Activated naive CD4-positive, alpha-beta T cell treated with anti-CD3 and anti-CD28 coated beads, Interleukin-2, amount 50 U/mL, for 72 hours (primary cell): Measurements from ENCODE around the gene ATP6V0D1. TPM values are rescaled to one million over a fixed set of nuclear protein-coding genes. Genes with fewer than 3 reads are reported as not detected.

Source experiments
- ATAC-seq, 2 donors: fragments of 150-1000 bp; cut with Tn5 transposase; 2 replicates each; pipeline ENCODE4 v1.10.0; 2021; ENCODE audit warnings: mild to moderate bottlenecking in 2 of 2, moderate library complexity in 2 of 2
- DNase-seq, 2 donors: peaks; one replicate each; pipeline ENCODE4 v3.0.0; 2021 to 2022; ENCODE audit warnings: low spot score in 2 of 2
- H3K27ac Mint-ChIP-seq, 2 donors: one replicate each; pipeline ENCODE4 v1.8.0; 2022; ENCODE audit warnings: mild to moderate bottlenecking in 2 of 2, mixed read lengths in 2 of 2
- H3K36me3 Mint-ChIP-seq, 2 donors: one replicate each; pipeline ENCODE4 v1.8.0; 2022; ENCODE audit warnings: mixed read lengths in 2 of 2
- H3K9me3 Mint-ChIP-seq, 2 donors: one replicate each; pipeline ENCODE4 v1.8.0; 2022; ENCODE audit warnings: mixed read lengths in 2 of 2
- total RNA-seq, 2 donors: library from RNA; stranded (reverse); gene quantifications; one replicate each; pipeline ENCODE4 v1.2.3, GENCODE V29; 2022

The ATP6V0D1 gene
- 10 to 100 TPM; 20.4 to 22.5 TPM for total RNA-seq

- peak; percentile 99 to 100 for DNase-seq
- H3K27ac Mint-ChIP-seq = peak within 1 kb of the TSS; percentile 94 to 99
- no peaks in the 10 kb centered on the region for H3K9me3 Mint-ChIP-seq
- peaks cover 14 to 18% of the 10 kb centered on the region in 2 donors for H3K36me3 Mint-ChIP-seq
- peak; percentile 87 to 96 for ATAC-seq
These were observed at the start of gene ATP6V0D1 for GRCh38 chr16:67480833-67481560. Gene ATP6V0D1, minus strand, starts transcription at chr16:67481157. Its CDS starts 71 bp downstream, at chr16:67481086.

- DNase-seq = no peak
- ATAC-seq = peak; percentile 3 to 46
- Mint-ChIP-seq H3K9me3 (no peaks in the 10 kb centered on the region), H3K27ac (peak overlapping the region in 1 of 2 donors; percentile 90), H3K36me3 (no peaks in the 10 kb centered on the region)
These were observed 49.3 kb upstream of the ATP6V0D1 start for GRCh38 chr16:67530013-67530939.

GRCh38 chr16:67529582-67530012, 48.6 kb upstream of the ATP6V0D1 start:
- DNase-seq = no peak
- H3K27ac Mint-ChIP-seq = peak overlapping the region in 1 of 2 donors; percentile 90
- ATAC-seq = no peak
- H3K9me3 Mint-ChIP-seq = no peaks in the 10 kb centered on the region
- H3K36me3 Mint-ChIP-seq = no peaks in the 10 kb centered on the region

- Mint-ChIP-seq H3K27ac (peak overlapping the region in 1 of 2 donors; percentile 38), H3K9me3 (no peaks in the 10 kb centered on the region), H3K36me3 (no peaks in the 10 kb centered on the region)
- ATAC-seq (peak; percentile 56 to 62), DNase-seq (no peak)
These were observed 48.1 kb upstream of the ATP6V0D1 start for GRCh38 chr16:67528870-67529581.

GRCh38 chr16:67528222-67528869, 47.4 kb upstream of the ATP6V0D1 start, which contains the start of gene RIPOR1:
Gene RIPOR1, plus strand, starts transcription at chr16:67528829. Its CDS starts 9,618 bp downstream, at chr16:67538447.
- Mint-ChIP-seq H3K9me3 (no peaks in the 10 kb centered on the region), H3K36me3 (no peaks in the 10 kb centered on the region), H3K27ac (peak within 1 kb of the TSS in 1 of 2 donors; percentile 90)
- peak in 1 of 2 donors; percentile 84 for ATAC-seq
- DNase-seq = peak in 1 of 2 donors; percentile 60

DNA sequence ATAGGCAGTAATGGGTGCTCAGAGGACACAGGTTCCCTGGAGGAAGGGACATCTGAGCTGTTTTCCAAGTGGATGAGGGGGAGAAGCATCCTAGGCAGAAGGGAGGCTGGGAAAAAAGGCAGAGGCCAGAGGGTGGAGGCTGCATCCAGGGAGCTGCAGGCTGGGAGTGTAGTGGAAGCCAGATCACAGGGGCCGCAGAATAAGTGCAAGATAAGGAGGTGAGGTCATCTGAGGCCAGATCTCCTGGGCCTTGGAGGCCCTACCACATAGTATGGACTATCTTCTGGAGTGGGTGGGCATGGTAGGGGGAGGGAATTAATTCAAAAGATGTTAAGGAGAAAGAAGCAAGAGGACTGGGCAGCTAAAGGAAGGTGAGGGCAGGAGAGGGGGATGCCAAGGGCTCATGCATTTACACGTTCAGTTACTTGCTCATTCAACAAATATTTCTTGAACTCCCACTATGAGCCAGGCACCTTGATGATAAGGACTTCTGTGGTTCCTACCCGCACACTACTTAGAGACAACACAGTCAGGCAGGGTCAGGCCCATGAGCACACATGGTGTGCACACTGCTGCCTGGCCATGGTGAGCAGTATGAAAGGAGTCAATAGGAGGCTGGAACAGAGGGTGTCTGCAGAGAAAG, 45.3 kb upstream of the ATP6V0D1 start:
- no peak for DNase-seq
- no peak for ATAC-seq
- Mint-ChIP-seq H3K27ac (no peak overlapping the region), H3K9me3 (no peaks in the 10 kb centered on the region), H3K36me3 (no peaks in the 10 kb centered on the region)

DNA sequence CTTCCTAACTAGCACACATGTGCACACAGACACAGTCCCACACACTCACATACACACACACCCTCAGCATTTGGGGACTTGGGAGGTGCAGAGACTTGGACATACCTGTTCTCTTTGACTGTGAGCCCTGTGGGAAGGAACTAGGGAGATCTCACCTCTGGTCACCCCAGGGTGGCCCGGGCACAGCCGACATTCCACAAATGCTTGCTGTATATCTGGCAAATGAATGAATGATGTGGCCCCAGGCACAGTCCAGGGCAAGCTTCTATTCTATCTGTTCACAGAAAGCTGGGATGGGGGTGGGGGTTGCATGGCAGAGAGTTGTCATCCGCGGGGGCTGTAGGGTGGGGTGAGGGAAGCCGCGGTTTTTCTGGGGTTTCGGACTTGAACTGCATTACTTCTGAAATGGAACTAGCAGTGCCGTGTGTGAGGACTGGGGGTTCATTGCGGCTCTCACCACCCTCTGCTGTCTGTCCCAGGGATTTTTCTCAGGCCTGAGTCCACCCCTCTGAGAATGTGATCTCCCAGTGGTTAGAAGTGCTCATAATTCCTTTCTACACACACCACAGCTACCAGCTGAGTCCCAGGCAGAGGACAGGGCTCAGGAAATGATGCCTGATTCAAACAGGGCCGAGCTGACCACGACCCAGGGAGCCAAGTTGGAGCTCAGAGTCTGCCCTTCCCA, 44.4 kb upstream of the ATP6V0D1 start:
- Mint-ChIP-seq H3K27ac (peak overlapping the region in 1 of 2 donors; percentile 10), H3K9me3 (no peaks in the 10 kb centered on the region), H3K36me3 (no peaks in the 10 kb centered on the region)
- ATAC-seq (no peak), DNase-seq (no peak)

DNA sequence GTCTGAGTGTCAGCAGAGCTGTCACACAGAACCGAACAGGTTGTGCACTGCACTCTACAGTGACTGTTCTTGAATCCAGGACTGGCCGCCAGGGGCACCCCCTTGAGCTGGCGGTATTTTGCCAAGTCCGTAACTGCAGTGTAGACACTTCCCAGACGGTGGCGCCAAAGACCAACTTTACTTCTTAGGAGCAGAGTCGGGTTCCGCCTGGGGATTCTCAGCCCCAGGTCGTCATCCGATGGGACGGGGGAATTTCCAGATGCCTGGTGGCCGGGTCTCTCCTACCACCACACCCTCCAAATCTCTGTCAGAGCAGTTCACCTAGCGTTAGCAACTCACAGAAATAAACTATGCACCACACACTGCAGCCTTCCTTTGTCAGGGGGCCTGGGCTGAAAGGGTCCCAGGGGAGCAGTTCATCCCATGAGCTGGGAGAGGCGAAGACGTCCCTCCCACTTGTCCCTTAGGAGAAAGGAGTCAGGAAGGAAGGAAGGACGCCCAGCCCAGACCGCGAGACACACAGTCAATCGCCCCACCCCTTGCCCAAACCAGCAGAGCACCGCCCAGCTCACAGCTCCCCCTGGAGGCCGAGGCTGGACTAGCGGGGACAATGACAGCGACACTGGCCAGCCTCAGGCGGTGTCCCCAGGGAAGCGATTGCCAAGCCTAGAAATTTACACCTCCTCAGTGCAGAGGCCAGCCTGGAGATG, 40.3 kb upstream of the ATP6V0D1 start:
- ATAC-seq = peak; percentile 89 to 90
- DNase-seq = peak; percentile 96 to 99
- Mint-ChIP-seq H3K27ac (peak overlapping the region; percentile 94 to 97), H3K9me3 (no peaks in the 10 kb centered on the region), H3K36me3 (no peaks in the 10 kb centered on the region)

GRCh38 chr16:67519242-67519641, 38.3 kb upstream of the ATP6V0D1 start:
- ATAC-seq = no peak
- H3K9me3 Mint-ChIP-seq = no peaks in the 10 kb centered on the region
- no peak overlapping the region for H3K27ac Mint-ChIP-seq
- no peak for DNase-seq
- H3K36me3 Mint-ChIP-seq = no peaks in the 10 kb centered on the region

GRCh38 chr16:67518676-67519075, 37.7 kb upstream of the ATP6V0D1 start:
- no peak for ATAC-seq
- no peak for DNase-seq
- H3K27ac Mint-ChIP-seq = peak overlapping the region; percentile 46 to 93
- H3K9me3 Mint-ChIP-seq = no peaks in the 10 kb centered on the region
- H3K36me3 Mint-ChIP-seq = no peaks in the 10 kb centered on the region

GRCh38 chr16:67517661-67518423, 36.9 kb upstream of the ATP6V0D1 start:
- no peak for ATAC-seq
- H3K27ac Mint-ChIP-seq = peak overlapping the region in 1 of 2 donors; percentile 46

DNA sequence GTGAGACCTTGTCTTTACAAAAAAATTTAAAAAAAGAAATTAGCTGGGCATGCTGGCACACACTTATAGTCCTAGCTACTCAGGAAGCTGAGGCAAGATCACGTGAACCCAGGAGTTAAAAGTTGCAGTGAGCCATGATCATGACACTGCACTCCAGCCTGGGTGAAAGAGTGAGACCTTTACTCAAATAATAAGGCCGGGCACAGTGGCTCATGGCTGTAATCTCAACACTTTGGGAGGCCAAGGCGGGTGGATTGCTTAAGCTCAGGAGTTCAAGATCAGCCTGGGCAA, 36.1 kb upstream of the ATP6V0D1 start:
- H3K36me3 Mint-ChIP-seq = no peaks in the 10 kb centered on the region
- ATAC-seq = no peak

More at GRCh38 chr16:67517661-67518423, 36.9 kb upstream of the ATP6V0D1 start:
- Mint-ChIP-seq H3K9me3 (no peaks in the 10 kb centered on the region), H3K36me3 (no peaks in the 10 kb centered on the region)
- DNase-seq = no peak

DNA sequence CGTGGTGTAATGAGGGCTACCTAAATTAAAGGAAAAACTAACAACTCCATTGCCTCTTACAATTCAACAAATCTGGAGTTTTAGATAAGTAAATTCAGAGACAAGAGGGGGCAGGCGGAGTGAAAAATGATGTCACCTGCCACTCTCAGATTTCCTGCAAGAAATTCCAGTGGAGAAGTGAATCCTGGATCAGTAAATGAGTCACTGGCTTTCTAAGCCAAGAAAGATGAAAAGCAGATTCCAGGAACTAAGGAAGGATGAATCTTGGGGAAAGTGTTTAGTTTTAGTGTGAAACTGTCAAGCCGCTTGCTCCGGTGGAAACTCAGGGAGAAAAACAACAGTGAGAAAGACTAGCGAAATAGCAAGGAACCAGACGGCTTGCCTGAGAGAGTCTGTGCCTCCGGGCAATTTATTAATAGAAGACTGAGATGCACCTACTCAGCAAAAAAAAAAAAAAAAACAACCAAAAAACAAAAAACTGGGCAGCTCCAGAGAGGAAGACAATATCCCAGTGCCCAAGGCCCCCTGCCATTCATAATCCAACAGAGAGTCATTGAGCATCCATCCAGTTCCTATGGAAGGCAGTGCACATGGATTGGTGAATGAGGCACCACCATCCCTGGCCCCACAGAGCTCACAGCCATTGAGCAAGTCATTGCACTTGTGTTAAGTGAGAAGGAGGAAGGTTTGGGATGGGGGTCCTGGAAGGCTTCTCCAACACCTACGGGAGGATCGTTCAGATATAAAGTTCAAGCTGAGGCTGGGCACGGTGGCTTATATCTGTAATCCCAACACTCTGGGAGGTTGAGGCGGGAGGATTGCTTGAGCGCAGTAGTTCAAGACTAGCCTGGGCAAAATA, 35.6 kb upstream of the ATP6V0D1 start:
- DNase-seq (no peak), ATAC-seq (no peak)
- H3K27ac Mint-ChIP-seq = peak overlapping the region in 1 of 2 donors; percentile 30
- no peaks in the 10 kb centered on the region for H3K9me3 Mint-ChIP-seq
- H3K36me3 Mint-ChIP-seq = no peaks in the 10 kb centered on the region

More for the DNA sequence above, 36.1 kb upstream of the ATP6V0D1 start:
- H3K9me3 Mint-ChIP-seq = no peaks in the 10 kb centered on the region
- no peak overlapping the region for H3K27ac Mint-ChIP-seq
- DNase-seq = no peak
